Suprapubic skin (tissue), 4 donors: ENCODE results near the gene TMEM132D.

ENCODE experiments used
- CTCF ChIP-seq, 2 donors: fragments of 200-600 bp in 1 of 2; fragments of 450-650 bp in 1 of 2; sonication (generic) in 1 of 2; IDR thresholded peaks; one replicate each; pipeline ENCODE4 v1.5.1; 2016 to 2019; ENCODE audit warnings: antibody characterized with exemption in 2 of 2, mild to moderate bottlenecking in 1 of 2, moderate library complexity in 1 of 2
- EP300 ChIP-seq: sonication (generic); formaldehyde crosslinking; IDR thresholded peaks from one replicate; pipeline ENCODE4 v1.6.1; 2017; ENCODE audit warnings: antibody characterized with exemption
- POLR2A ChIP-seq, 2 donors: fragments of 450-650 bp; IDR thresholded peaks; one replicate each; pipeline ENCODE4 v1.6.1; 2017; ENCODE audit warnings: antibody characterized with exemption in 2 of 2, mild to moderate bottlenecking in 2 of 2, moderate library complexity in 2 of 2
- POLR2AphosphoS5 ChIP-seq, 3 donors: sonication (generic); formaldehyde crosslinking; IDR thresholded peaks; one replicate each; pipeline ENCODE4 v1.6.1; 2017; ENCODE audit warnings: antibody characterized with exemption in 3 of 3

GRCh38 chr12:129119537-129119936 lies 784.3 kb downstream of the TMEM132D start:
- TF ChIP-seq POLR2A (IDR thresholded peaks at IDR 0.05) (no peak), CTCF (IDR thresholded peaks at IDR 0.05) (no peak), POLR2AphosphoS5 (IDR thresholded peaks at IDR 0.05) (no peak), EP300 (no peak)
